Vein endothelial cell (primary cell): ENCODE results near the gene ADRA1B. TPM values are rescaled to one million over a fixed set of nuclear protein-coding genes. Genes with fewer than 3 reads are reported as not detected.

Experiments
- small RNA-seq: library from RNA; depleted of rRNA; stranded (forward); fragments of <200 nt; gene quantifications from one replicate; pipeline ENCODE3, GENCODE V24; 2012
- total RNA-seq: library from RNA; depleted of rRNA; stranded (reverse); fragments of >200 nt; gene quantifications from 2 replicates; pipeline ENCODE4 v1.2.3, GENCODE V29; 2012

ADRA1B gene
- 0.29 and 0.33 TPM in 2 replicates for total RNA-seq

DNA sequence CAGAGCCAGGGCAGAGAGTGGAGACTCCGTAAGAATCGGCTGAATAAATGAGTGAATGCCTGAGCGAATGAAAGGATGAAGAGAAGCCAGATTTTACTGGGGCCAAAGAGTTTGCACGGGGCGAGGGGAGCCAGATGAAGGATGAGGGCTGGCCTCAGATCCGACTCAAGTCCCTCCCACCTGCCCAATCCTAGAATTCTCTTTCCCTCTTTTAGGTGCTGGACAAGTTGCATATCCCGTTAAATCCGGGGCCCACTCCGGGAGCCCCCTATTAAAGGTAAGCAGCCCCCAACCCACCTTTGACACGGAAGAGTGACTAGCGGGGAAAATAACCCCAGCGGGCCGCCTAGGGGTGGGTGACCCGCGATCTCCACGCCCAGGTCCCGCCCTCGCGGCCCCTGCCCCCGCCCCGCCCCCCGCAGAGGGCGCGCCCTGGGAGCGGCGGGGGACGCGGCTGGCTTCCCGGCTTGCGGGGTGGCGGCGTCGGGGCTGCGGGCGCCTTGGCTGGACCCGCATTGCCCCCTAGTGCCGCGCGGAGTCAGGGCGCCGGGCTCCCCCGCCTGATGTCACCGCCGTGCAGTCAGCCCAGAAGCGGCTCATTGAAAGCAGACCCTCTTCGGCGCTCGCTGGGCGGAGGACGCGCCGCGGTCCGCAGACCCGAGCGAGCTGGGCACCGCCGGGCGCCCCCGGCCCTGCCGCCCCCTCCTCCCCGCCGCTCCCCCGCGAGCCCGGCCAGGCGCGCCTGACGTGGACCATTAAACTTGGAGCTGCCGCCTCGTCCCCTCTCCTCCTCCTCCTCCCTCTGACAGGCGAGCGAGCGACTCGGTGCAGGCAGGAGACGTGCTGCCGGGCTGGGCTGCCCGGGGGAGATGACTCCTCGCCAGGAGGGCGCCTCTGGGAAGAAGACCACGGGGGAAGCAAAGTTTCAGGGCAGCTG lies at the start of gene ADRA1B:
ADRA1B (plus strand) TSS at position 579 of the 937 bp plus-strand sequence. CDS start 424 bp downstream, outside the sequence.

DNA sequence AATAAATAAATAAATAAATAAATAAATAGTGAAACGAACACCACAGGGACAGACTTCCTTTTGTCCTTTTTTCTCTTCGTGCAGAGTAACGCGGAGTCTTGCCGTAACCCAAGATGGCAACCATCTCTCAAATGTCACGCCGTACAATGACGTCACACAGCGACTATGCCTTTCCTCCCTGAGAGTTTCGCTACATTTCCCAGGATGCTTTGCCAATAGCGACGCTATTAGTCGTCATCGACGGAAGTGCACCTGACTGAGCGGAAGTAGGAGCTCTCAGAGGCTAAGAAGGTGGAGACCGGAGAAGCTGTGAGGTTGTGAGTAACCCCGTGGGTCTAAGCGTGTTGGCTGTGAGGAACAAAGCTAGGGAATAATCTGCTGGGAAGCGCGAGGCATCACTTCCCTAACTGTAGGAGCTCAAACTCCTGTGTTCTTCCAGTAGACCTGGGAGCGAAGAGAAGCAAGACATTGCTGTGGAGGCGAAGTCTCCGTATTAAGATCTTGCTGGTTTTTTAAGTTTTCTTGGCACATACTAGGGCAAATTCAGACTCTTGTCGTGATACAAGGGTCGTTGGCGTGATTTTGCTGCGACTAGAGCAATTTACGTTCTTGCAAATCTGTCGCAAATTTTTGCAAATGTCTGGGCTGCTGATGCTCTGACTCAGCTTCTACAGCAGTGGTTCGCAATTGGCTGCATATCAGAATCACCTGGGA lies 92.8 kb downstream of the ADRA1B start, which contains the start of gene TTC1:
TTC1 (plus strand) TSS at position 263 of the 714 bp plus-strand sequence. CDS start 1,390 bp downstream, outside the sequence.

Small RNAs within 50 kb of the gene (small RNA-seq; reads per million reads assigned to genes)
- not detected for gene RF00019

Other genes with a start within 250 kb of the ADRA1B start
- 42.8 and 51.8 TPM in 2 replicates for gene TTC1, start 92.7 kb downstream of the ADRA1B start, total RNA-seq
- gene PWWP2A, start 203.0 kb downstream of the ADRA1B start, total RNA-seq: 16.0 TPM in 2 replicates